Eye (tissue), 1 donor: ENCODE measurements around the gene PRR7.
A peak's percentile ranks its signal among the peaks of the same experiment; 100 is the strongest.

Experiments
- DNase-seq: peaks from one replicate; pipeline ENCODE4 v3.0.0-alpha.2; 2015

Gene PRR7

GRCh38 chr5:177486256-177486655 lies 39.6 kb downstream of the PRR7 start:
- no peak for DNase-seq

GRCh38 chr5:177487144-177487543 lies 40.5 kb downstream of the PRR7 start:
- peak; percentile 0 for DNase-seq

- peak; percentile 1 for DNase-seq
Measured at GRCh38 chr5:177487975-177488374, 41.4 kb downstream of the PRR7 start.

GRCh38 chr5:177489119-177489716 lies 42.6 kb downstream of the PRR7 start:
- peak; percentile 35 for DNase-seq

GRCh38 chr5:177490311-177490991 lies 43.8 kb downstream of the PRR7 start:
- DNase-seq, result peak; percentile 1

GRCh38 chr5:177490992-177491391 lies 44.4 kb downstream of the PRR7 start:
- DNase-seq, result peak; percentile 50

- peak; percentile 83 for DNase-seq
Measured at GRCh38 chr5:177491429-177491945, 44.9 kb downstream of the PRR7 start.

GRCh38 chr5:177491983-177492746 lies 45.6 kb downstream of the PRR7 start:
- no peak for DNase-seq

GRCh38 chr5:177492841-177493240 lies 46.2 kb downstream of the PRR7 start:
- no peak for DNase-seq

- DNase-seq, result peak; percentile 1
Measured at GRCh38 chr5:177493795-177494345, 47.3 kb downstream of the PRR7 start.

GRCh38 chr5:177494346-177495195 lies 48.0 kb downstream of the PRR7 start:
- peak; percentile 82 for DNase-seq

- DNase-seq, result peak; percentile 87
Measured at GRCh38 chr5:177495243-177496060, 48.8 kb downstream of the PRR7 start.

GRCh38 chr5:177496070-177496726 lies 49.6 kb downstream of the PRR7 start:
- peak; percentile 55 for DNase-seq

- peak; percentile 93 for DNase-seq
Measured at GRCh38 chr5:177496727-177497291, 50.2 kb downstream of the PRR7 start.

GRCh38 chr5:177497292-177498012 lies 50.8 kb downstream of the PRR7 start, which contains the start of gene PDLIM7:
TSS of gene PDLIM7 (minus strand) at chr5:177497604. CDS start at chr5:177496512, 1,092 bp downstream.
- peak; percentile 98 for DNase-seq

- DNase-seq, result peak; percentile 52
Measured at GRCh38 chr5:177498013-177498787, 51.6 kb downstream of the PRR7 start.

GRCh38 chr5:177499842-177500241 lies 53.2 kb downstream of the PRR7 start:
- DNase-seq, result no peak

GRCh38 chr5:177500685-177501522 lies 54.3 kb downstream of the PRR7 start:
- peak; percentile 96 for DNase-seq
